PC-3 (cell line): ENCODE results near the gene CIB4.
"Not testable (repeated sequence)": the region's sequence is repeated elsewhere in the genome, so short reads cannot be mapped to it uniquely, and the experiment has no call there.

ENCODE experiments used
- EZH2phosphoT487 ChIP-seq: fragments of 300-600 bp; sonication (generic); IDR thresholded peaks from 2 replicates; pipeline ENCODE4 v1.6.1; 2018; ENCODE audit warnings: mild to moderate bottlenecking, antibody characterized with exemption, low read length, borderline replicate concordance
- TF ChIP-seq, protein P1 (sequence below): fragments of 300-600 bp; sonication (generic); conservative IDR thresholded peaks from 2 replicates; pipeline ENCODE4 v1.5.1; 2017; ENCODE audit warnings: antibody characterized with exemption, low read depth, mild to moderate bottlenecking, low read length

DNA sequence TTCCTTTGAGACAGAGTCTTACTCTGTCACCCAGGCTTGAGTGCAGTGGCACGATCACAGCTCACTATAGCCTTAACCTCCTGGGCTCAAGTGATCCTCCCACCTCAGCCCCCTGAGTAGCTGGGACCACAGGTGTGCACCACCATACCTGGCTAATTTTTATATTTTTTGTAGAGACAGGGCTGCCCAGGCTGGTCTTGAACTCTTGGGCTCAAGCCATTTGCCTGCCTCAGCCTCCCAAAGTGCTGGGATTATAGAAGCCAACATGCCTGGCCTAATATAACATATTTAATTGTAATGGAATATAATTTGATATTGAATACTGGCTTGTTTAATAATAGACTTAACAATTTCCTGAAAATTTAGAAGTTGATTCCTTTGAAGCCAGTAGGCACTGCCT is 74.4 kb downstream of the CIB4 start:
- TF ChIP-seq EZH2phosphoT487: not testable (repeated sequence)
- TF ChIP-seq, protein P1, sequence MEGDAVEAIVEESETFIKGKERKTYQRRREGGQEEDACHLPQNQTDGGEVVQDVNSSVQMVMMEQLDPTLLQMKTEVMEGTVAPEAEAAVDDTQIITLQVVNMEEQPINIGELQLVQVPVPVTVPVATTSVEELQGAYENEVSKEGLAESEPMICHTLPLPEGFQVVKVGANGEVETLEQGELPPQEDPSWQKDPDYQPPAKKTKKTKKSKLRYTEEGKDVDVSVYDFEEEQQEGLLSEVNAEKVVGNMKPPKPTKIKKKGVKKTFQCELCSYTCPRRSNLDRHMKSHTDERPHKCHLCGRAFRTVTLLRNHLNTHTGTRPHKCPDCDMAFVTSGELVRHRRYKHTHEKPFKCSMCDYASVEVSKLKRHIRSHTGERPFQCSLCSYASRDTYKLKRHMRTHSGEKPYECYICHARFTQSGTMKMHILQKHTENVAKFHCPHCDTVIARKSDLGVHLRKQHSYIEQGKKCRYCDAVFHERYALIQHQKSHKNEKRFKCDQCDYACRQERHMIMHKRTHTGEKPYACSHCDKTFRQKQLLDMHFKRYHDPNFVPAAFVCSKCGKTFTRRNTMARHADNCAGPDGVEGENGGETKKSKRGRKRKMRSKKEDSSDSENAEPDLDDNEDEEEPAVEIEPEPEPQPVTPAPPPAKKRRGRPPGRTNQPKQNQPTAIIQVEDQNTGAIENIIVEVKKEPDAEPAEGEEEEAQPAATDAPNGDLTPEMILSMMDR: not testable (repeated sequence)
